NCI-H2196 (cell line): ENCODE measurements around the gene FMO1.
"Not testable (repeated sequence)": the region's sequence is repeated elsewhere in the genome, so short reads cannot be mapped to it uniquely, and the experiment has no call there.

Experiments
- DNase-seq: peaks from one replicate; lab custom pipeline; 2025; ENCODE audit not compliant: unreplicated experiment; lab: John Stamatoyannopoulos, UW

Gene FMO1, protein sequence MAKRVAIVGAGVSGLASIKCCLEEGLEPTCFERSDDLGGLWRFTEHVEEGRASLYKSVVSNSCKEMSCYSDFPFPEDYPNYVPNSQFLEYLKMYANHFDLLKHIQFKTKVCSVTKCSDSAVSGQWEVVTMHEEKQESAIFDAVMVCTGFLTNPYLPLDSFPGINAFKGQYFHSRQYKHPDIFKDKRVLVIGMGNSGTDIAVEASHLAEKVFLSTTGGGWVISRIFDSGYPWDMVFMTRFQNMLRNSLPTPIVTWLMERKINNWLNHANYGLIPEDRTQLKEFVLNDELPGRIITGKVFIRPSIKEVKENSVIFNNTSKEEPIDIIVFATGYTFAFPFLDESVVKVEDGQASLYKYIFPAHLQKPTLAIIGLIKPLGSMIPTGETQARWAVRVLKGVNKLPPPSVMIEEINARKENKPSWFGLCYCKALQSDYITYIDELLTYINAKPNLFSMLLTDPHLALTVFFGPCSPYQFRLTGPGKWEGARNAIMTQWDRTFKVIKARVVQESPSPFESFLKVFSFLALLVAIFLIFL

DNA sequence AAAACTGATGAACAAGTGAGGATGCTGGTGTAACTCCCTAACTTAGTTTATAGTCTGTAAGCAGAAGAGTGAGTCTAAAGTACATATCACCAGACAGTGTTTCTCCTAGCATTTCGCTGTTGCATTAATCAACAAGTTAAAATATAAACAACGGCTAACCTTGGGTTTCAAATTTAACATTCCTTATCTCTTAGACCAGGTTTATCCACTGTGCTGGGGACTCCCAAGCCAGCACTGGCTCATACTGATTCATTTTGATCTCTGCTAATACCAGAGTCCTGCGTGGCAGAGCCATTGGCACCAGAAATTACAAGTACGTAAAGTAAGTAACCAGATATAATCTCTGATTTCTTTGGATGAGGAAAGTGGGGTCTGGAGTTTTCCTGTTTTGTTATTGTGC, at the start of gene FMO1:
Gene FMO1 (plus strand): TSS at position 193 of the 400 bp plus-strand sequence. CDS start 9,594 bp downstream, outside the sequence.
- no peak for DNase-seq

DNA sequence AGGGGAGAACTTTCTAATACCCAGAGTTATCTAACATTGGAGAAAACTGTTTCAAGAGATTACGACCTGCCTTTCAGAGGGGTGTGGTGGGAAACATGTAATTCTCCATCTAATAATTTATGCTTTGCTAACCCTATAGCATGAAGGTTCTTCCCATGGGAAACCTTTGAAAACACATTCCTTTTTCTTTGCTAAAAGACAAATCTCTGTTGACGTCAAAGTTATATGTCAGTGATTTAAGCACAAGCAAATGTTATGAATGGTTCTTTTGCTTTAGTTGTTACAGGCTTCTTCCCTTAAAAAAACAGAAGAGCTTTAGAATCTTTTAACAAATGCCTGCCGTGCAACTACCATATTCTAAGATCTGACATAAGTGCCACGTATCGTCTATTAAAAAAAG, 44.0 kb upstream of the FMO1 start:
- DNase-seq, result no peak

DNA sequence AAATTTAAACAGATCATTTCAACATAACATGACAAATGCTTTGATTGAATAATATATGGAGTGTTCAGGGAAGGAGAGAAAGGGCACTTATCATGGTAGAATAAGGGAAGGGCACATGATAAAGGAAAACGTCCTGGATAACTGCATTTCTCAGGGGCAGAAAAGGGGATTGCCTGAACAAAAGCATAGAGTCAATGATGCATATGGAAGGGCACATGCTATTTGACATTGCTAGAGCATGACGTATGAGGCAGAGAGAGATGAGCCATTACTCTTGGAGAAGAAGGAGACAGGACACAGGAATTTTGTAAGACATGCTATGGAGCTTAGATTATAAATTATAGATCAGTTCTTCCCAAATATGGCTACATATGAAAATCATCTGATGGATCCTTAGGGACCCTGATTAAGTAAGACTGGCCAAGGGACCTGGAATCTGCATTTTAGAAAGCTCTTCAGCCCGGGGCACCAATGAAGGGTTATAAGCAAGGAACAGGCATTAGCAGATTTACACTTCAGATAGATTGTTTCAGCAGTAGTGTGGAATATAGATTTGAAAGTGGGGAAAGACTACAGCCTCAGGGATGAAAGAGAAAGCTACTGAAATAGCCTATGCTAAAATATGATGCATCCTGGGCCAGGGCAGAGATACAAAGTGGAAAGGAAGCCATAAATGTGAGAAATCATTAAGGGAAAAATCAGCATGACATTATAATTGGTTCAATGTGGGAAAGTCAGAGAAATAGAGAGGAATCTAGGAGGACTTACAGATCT, 41.9 kb upstream of the FMO1 start:
- no peak for DNase-seq

DNA sequence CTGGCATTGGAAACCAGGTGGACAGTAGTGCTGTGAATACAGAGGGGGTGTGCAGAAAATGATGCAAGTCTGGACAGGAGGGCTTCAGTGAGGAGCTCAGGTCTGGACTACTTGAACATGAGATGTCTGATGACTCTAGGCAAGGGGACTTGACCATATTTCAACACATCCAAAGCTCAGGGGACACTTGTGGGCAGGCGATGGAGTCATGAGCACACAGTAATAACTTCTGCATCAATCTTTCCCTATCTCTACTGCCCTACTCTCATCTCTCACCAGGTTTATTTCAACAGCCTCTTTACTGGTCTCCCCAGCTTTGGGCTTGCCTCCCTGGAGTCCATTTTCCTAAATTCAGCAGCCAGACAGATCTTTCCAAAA, 41.3 kb upstream of the FMO1 start:
- DNase-seq, result no peak

DNA sequence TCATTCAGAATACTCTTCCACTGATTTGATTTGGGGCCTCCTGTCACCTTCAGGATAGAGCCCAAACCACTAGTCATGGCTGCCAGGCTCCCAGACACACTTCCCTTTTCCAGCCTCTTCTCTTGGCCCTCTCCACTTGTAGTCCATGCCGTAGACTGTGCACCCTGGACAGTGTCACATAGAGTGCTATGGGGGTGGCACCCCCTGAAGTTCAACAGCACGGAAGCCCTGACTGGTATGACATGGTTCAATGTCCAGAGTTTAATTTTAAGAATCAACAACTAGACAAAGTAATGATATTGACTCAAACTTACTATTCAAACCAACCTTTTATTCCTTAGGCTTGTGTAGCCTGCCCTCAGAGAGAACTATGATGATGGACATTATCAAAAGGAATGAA, 40.9 kb upstream of the FMO1 start:
- no peak for DNase-seq

DNA sequence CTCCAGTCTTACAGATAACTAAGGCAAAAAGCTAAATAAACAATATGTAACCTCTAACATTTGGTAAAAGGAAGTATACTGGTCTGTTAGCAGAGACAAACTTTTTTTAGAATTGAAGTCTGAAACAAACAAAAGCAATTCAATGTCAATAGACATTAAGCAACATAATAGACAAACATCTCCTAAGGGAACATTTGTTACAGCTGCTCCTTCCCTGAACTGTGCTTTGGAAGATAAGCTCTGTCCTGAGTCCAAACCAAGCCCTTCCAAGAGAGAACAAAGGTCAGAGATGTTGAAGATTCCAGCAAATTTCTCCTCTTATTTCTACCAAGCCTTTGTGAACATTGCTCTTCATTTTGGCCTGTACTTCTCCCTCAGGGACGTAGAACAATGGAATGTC, 37.9 kb upstream of the FMO1 start:
- DNase-seq, result no peak

DNA sequence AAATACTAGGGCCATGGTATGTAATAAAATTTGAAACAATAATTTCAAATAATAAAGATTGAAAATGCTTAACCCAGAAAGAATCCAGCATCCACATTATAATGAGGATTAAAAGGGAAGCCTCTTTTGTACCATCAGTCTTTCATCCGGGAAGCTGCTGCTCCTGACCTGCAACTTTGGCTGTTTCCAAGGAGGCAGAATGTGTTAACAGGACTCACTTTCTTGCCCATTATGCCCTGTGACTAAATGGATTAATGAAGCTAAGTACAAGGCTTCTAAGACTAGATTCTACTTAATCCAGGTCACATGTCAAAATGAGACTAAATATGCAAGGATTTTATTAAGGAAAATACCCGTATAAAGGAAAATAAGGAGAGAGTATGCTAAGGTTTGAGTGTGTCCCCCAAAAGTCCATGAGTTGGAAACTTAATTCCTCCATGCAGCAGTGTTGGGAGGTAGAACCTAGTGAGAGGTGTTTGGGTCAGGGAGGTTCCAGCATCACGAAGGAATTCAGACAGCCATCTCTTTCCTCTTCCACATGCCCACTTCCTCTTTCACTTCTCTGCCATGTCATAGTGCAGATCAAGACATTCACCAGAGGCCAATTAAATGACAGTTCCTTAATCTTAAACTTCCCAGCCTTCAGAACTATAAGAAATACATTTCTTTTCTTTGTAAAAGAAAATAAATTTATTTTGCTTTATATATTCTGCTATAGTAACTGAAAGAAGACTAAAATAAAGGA, 35.5 kb upstream of the FMO1 start:
- no peak for DNase-seq

DNA sequence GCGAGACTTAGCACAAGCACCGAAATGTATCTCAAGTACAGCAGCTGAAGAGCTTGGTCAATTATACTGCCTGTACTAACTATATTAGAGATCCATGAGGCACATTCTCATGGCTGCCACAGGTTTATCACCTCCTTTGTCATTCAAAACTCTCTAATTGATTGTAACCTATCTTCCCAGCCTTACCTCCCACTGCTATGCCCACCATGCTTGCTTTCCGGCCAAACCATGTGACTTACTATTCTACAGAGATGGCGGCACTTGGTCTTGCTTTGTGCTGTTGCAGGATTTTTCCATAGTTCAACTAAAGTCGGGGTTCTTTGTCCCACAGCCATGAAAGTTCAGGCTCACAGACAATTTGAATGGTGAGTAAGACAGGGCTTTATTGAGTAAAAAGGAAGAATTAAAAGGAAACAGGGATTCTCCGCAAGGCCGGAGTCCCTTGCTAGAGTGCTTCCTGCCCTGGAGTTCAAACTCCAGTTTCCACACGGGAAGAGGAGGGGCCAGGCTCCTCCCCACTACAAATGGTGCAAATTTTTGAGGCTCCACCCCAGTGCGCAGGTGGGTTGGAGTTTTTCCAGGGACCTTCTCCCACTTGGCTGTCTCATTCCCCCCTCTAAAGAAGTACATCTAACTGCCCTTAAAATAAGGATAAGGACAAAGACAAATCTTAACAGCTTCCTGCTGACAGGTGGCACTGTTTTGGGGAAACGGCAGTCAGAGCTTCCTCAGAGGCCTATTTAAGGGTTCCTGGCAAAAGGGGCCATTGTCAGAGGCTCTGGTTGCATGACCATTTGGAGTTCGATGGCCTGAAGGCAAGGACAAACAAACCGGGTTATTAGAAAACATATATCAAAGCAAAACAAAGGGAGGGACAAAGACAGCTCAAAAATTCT, 34.5 kb upstream of the FMO1 start:
- DNase-seq, result no peak

DNA sequence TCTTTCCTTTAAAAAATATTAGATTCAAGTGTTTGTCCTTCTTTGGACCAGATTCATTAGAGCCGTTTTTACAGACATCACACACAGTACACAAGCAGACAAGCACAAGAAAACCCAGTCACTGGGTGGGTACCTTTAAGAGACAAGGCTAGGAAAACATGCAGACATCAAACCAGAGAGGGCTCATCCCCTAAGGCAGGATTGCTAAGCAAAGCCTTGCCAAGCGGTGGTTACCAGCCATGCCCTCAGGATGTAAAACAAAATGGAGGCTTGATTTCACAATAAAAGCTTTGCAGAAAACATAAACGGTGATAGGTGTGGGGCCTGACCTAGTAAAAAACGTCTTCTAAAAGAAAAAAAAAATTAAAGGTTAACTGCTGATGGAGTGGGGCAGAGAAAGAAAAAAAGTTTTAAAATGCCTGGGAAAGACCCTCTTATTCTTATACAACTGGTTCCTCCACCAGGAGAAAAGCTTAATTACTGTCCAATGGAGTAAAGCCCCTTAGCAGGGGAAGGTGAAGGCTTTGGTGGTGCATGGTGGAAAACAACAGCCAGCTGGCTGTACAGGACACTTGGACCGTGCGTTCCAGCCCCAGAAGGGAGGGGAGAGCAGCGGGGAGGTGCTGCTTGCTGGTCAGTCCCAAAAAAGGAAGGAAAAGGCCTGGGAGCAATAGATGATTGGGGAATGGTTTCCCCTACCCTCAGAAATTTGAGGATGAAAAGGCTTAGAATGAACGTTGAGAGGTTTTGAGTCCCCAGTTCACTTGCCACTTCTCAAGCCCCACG, 30.4 kb upstream of the FMO1 start:
- DNase-seq, result no peak

DNA sequence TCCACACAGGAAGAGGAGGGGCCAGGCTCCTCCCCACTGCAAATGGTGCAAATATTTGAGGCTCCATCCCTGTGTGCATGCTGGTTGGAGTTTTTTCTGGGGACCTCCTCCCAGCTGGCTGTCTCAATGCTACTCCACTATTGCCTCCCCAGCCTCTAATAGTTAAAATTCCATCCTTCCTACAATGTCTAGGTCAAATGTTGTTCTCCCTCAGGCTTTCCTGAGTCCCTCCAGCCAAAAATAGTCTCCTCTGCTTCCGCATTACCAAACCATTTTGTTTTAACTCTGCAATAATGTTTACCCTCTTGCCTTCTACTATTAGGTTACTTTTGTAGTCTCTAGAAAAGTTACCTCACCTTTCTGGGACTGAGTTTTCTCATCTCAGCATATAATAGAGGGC, 29.6 kb upstream of the FMO1 start:
- no peak for DNase-seq

DNA sequence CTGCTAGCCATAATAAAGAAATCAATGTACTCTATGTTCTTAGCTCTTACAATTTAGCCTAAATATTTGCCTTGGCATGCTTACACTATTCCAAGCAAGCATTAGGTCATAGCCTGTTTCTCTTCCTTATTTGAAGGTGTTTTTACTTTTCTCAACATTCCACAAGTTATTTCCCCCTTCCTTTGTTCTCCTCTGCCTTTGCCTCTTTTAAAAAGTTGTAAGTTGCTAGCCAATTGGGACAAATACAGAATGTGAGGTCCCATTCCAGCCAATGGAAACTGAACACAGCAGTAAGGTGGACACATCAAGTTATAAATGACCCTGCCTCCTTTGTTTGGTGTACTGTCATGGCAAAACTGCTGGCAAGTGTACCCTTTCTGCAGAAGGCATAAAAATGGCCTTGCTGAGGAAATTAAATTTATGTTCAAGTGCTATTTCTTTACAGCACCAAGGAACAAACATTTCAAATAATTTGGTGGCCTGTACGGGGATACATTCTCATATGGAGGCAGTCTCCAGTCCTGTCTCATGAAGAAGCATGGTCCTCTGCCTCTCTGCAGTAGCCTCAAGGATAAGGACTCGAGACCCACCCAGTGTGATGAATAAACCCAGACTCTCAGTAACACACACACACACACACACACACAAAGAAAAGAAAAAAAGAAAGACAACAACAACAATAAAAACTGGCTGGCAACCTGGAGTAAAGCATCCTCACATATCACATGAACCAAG, 28.8 kb upstream of the FMO1 start:
- no peak for DNase-seq

DNA sequence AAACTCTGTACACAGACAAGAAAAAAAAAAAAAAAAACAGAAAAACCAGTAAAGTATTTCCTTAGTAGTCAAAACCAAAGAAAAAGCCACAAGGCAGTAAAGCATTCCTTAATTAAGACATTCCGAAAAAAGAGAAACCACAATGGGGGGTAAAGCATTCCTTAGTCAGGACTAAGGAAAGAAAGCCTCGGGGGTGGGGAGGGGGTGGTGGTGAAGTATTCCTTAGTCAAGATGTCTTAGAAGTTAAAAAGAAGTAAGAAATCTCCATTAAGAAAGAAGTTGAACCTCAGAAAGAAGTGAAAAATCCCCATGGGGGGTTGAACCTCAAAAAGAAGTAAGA, 28.2 kb upstream of the FMO1 start:
- DNase-seq, result no peak

DNA sequence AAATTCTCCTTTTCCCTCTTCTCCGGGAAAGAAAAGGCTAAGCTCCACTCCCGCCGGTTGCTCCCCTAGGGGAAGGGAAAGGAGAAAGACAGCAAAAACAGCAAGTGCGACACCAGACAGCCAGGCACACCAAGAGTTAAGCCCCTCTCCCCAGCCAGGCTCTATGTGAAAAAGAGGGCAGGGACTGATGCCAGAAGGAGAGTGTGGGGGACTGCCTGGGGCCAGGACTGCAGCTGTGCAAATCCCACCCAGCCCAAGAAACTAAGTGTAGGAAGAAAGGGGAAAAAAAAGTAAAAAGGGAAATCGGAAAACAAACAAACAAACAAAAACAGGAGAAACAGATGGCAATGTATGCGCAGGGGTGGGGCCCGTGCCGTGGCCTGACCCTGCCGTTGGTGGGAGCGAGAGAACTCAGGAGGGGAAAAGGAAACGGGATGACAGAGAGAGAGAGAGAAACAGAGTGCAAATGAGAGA, 27.7 kb upstream of the FMO1 start:
- no peak for DNase-seq

DNA sequence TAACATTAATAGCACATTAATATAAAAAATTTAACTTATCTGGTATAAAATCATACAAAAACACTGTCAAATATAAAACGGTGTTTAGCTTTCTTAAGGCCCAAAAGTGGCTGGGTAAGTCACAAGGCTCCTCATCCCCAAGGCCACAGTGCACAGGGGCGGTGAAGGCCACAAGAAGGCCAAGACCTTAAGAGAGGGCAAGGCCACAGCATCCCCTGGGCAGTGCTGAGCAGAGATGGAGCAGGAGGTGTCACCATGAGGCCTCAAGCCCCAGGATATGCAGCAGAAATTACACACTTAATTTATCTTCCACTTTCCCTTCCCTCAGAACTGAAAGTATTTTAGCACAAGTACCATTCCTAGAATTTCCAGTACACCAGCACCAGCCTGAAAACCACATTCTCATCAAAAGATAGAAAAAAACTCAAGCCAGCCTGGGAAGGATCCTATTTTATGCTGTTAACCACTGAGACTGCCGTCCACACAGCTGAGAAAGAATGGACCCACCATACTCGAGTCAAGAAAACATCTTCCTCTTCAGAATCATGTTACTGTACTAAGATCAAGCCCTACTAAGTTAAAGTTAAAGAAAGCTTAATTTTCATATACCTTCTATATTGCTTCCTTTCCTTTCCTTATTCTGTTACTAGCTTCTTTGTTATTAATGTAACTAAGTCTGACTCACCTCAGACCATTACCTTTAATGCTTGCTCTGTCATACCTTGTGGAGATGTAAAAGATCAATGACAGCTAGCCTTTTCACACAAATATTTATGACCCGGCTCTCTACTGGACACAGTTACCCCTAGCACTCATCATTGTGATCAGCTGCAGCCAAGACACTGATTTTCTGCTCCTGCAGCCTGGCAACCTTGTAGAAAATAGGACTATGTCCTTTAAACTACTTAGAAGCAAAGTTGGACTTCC, 26.4 kb upstream of the FMO1 start:
- no peak for DNase-seq

DNA sequence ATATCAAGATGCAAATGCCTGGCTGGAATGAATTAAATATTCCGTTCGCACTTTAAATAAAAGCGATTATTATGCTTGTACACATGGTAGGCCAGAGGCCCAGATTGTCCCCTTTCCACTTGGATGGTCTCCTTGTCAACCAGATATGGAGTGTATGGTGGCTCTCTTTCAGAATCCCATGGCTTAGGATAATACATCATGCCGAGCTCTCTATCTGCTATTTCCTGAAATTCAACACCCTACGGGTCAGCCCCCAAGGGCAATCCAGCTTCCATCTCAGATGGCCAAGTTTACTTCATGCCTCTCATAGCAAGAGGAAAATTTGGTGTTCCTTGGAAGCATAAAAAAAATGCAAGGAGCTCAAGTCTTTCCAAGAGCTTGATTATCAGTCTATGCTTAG, 25.4 kb upstream of the FMO1 start:
- DNase-seq, result no peak

DNA sequence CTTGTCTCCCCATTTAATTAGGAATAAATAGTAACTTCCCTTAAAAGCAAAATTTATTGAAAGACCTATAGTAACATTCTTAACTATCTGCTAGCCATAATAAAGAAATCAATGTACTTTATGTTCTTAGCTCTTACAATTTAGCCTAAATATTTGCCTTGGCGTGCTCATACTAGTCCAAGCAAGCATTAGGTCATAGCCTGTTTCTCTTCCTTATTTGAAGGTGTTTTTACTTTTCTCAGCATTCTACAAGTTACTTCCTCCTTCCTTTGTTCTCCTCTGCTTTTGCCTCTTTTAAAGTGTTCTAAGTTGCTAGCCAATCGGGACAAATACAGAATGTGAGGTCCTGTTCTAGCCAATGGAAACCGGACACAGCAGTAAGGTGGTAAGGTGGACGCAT, 24.0 kb upstream of the FMO1 start:
- not testable (repeated sequence) for DNase-seq

DNA sequence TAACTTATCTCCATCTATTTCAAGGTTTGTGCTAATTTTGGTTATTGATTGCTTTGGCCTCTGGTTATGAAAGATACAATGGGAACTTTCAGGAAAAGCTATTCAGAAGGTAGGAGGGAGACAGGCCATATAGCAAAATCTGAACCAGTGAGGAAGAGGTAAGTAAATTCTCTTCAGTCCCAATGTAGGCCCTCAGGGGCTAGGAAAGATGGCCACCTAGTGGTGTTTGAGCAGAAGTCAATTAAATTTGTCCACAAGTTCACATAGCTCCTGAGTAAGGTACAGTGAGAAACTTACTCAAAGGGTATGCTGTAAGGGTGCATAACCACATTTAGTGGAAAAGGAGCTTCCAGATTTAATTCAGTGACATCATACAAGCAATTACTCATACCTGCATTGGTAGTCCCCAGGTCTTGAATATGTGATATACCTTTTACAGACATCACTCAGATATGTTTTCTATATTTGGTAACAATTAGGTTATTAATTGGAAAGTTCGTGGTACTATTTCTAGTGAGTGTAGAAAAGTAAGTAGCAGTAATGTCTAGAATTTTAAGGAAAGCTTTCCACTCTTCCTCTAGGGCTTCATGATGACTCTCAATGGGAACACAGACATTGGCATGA, 21.4 kb upstream of the FMO1 start:
- peak; percentile 31 for DNase-seq

DNA sequence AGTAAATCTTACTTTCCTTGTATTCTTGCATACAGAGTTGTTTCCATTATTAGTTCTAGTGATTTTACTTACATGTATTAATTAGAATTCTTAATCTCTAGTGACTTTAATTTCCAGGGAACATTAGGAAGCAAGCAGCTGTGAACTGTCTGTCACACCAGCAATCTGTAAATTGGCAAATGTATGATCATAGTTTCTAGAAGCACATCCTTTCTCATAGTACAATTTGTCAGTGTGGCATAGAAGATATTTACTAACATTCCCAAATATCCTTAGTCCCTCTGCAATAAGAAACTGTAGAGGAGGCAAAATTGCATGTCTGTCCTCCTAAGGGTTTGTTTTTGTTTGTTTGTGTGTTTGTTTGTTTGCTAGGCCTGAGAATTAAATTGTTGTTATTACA, 17.0 kb upstream of the FMO1 start:
- no peak for DNase-seq
